ENCODE data around the gene BTBD7. TPM values are rescaled to one million over a fixed set of nuclear protein-coding genes. Genes with fewer than 3 reads are reported as not detected.

BTBD7 gene
- total RNA-seq, 1 donor from 2014 or later = 22.5 TPM

- no peak for ATAC-seq
- intact Hi-C loops (cut with DNase I) = no loop called here
- no peak for DNase-seq (ENCODE audit: missing footprints)
Measured at GRCh38 chr14:93308686-93309345, 24.0 kb downstream of the BTBD7 start.

- DNase-seq (ENCODE audit: missing footprints) (no peak), ATAC-seq (no peak)
- intact Hi-C loops (cut with DNase I) = no loop called here
Measured at GRCh38 chr14:93306812-93307211, 26.0 kb downstream of the BTBD7 start.

GRCh38 chr14:93305725-93306418, 27.0 kb downstream of the BTBD7 start:
- no peak for ATAC-seq
- intact Hi-C loops (cut with DNase I) = no loop called here
- no peak for DNase-seq (ENCODE audit: missing footprints)

DNA sequence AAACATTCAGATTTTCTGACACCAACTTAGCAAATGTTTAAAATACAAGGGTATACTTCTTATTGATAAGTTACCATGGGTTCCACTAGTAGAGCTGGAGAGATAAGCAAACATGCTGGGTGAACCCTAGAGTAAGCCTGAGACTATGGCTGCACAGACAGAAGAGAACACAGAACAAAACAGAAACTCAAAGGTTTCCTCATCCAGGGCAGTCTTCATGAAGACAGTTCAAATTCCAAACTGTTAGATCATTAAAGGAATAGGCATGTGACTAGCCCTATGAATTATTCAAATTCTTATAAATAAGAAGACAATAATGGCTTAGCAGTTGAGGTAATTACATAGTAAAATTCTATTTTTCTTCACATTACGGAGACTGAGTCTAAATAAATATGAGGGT, 28.1 kb downstream of the BTBD7 start:
- intact Hi-C loops (cut with DNase I) = no loop called here
- ATAC-seq = no peak

DNA sequence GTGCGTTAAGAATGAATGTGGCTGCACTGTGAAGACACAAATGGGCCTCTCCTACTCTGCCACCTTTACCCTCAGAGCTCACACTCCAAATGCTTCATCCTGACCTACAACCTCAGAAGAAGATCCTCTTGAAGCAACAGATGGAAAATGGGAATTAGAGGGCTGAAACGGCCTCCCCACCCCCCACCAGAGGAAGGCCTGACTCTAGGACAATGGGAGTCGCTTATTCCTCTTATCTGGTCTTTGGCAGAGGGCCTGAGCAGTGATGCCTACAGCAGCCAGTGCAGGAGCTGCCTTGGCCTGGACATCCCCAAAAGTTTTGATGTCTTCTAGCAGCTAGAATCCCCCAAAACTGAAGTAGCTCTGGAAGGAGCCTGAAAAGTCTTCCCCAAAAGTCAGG, 29.2 kb downstream of the BTBD7 start:
- ATAC-seq (peak; percentile 73), DNase-seq (ENCODE audit: missing footprints) (no peak)
- intact Hi-C loops (cut with DNase I) = no loop called here

More for the DNA sequence above, 28.1 kb downstream of the BTBD7 start:
- DNase-seq (ENCODE audit: missing footprints) = no peak

- intact Hi-C loops (cut with DNase I) = no loop called here
- ATAC-seq = no peak
- no peak for DNase-seq (ENCODE audit: missing footprints)
Measured at GRCh38 chr14:93302688-93303581, 29.9 kb downstream of the BTBD7 start.

DNA sequence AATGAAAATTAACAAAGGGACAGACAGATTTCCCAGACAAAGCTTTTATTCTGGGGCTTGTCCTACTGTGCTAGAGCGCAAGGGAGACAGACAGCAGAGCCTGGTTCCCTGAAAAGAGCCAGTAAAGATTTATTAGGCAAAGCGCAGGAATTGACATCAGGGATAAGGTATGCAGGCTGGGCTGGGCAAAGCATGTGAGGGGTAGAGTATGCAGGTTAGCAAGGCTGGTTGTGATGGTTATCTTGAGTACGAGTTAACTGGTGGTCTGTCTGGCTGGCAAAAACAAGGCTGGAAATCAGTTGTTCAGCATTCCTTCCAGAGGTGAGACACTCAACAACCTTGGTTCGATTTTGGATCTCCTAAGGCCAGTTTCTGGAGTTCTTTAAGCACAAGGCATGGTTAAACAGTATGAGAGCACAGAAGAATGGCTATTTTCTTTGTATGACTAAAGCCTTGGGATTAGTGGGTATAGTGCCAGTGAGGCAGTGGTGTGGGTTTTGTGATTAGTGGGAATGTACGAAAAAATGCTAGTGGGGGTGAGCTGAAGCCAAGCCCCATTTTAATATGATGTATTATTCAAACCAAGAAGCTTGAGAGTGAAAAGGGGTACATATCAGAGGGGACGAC, 30.9 kb downstream of the BTBD7 start:
- DNase-seq (ENCODE audit: missing footprints) = no peak
- intact Hi-C loops (cut with DNase I) = no loop called here
- ATAC-seq = no peak

DNA sequence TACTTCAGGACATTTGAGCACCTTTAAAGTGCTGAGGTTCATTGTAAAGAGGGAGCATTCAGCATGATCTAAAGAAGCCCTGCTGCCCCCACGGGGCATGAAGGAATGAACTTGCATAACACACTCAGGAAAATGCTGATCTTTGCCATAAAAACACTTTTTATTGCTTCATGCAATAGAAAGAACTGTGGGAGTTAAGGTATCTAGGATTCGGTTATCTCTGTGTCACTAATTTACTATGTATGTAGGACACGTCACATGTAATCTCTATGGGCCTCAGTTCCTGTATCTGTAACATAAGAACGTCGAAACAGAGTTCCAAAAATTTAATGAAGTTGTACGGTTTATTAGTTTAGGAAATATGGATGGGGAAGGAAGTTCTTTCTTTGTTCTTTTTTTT, 33.0 kb downstream of the BTBD7 start:
- ATAC-seq = no peak
- no peak for DNase-seq (ENCODE audit: missing footprints)
- intact Hi-C loops (cut with DNase I) = no loop called here

DNA sequence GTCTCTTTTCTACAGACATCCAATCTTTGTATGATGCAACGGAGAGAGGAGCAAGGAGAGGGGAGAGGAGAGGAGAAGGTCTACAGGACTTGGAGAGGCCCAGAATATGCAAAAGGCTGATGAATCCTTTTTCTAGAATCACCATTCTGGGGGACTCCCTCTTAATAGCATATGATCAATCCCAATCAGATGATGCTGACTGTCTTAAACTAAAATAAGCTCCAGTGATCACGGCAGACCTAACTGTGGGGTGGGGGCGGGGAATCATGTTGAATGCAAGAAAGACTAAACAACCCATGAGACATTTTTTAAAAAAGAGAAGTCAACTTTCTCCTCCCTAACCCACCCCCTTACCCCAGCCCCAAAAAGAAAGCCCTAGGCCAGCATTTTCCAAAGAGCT, 33.4 kb downstream of the BTBD7 start:
- ATAC-seq = no peak
- intact Hi-C loops (cut with DNase I) = no loop called here

DNA sequence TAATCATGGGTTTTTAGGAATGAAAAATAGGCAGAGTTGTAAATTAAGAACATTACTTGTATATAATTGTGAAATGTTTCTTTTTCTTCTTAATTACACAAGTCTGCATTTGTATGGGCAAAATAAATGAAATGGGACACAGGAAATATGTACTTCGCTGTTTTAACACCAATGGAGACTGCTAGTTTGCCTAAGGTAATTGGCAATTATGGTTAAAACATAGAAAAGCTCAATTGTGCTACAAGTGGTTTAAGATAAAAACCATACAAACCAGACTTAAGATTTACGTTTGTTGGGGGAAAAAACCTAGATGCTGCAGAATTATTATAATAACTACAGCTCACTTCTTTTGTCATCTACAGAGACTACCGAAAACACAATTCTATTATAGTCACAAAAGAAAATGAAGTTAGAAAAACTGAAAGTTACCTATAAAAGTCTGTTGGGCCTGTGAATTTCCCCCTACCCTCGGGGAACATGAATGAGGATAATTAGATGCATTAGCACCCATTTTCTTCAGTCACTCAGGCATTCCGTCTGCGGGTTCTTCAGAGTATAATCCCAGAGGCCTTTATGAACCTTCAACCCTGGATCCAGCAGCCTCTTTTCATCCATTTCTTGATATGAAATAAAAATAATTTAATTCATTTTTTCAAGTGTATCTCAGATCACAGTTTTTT, 37.2 kb downstream of the BTBD7 start:
- intact Hi-C loops (cut with DNase I) = no loop called here
- ATAC-seq (no peak), DNase-seq (ENCODE audit: missing footprints) (no peak)

More for the DNA sequence above, 33.4 kb downstream of the BTBD7 start:
- DNase-seq (ENCODE audit: missing footprints) = no peak

DNA sequence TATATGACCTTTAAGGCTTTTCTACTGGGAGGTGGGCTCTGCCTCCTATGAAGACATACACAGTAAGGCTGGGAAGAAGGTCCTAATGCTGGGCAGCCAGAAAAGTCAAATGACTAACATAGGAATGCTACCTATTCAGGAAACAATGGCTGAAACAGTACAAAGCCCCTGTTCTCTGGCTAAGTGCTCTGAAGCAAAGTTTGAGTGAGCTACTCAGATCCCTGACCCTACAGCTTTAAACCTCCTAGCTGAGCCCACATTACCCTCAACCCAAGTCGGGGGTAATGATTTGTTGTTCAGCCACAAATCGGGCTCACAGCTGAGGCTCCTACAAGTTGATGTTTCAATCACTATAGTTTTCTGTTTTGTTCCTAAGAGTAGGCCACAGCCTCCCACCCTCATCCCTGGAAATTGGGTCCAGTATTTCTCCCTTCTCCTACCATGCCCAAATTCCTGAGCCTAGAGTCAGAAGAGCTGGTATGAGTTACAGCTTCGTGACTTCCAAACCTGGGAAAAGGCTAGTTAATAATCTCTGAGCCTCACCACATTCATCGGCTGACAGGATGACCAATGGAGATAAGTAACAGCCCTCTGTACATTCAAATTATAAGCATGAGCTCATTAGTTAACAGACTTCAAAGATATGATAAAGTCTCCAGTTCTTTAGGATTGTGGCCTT, 46.5 kb downstream of the BTBD7 start:
- intact Hi-C loops (cut with DNase I) = no loop called here
- no peak for ATAC-seq
- no peak for DNase-seq (ENCODE audit: missing footprints)

DNA sequence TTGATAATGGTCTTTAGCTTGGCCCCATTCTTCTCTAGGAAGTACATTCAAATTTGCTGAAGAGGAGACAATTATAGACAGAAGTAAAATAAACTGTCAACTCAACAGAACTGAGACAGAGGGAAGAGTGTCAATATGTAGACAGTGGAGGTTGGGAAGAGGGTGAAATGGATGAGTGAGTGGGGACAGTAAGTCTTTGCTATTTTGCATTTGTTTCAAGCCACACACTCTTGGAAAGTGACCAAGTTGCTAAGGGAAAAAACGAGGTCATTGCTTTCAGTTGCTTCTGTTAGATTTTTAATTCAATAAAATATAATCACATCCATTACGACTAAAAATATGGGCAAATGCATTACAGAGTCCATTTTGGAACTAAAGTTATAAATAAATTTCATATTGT, 47.8 kb downstream of the BTBD7 start:
- no peak for ATAC-seq
- intact Hi-C loops (cut with DNase I) = no loop called here
- DNase-seq (ENCODE audit: missing footprints) = no peak

DNA sequence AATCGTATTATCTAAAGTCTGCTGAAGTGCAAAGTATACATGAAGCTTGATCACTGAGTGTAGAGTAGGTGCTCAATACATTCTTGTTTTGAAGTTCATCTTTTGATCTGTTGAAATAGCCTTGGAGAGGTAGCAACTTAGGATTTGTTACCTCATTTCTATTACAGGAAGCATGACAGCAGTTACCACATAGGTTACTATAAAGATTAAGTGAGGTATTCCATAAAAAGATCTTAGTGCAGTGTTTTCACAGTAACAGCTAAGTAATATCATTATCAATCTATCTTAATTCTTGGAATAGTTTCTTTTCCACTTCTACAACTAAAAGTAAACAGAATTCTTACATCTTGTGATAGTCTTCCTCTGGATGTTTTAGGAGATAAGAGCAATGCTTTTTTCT, 50.9 kb downstream of the BTBD7 start:
- ATAC-seq = no peak
- intact Hi-C loops (cut with DNase I) = no loop called here

DNA sequence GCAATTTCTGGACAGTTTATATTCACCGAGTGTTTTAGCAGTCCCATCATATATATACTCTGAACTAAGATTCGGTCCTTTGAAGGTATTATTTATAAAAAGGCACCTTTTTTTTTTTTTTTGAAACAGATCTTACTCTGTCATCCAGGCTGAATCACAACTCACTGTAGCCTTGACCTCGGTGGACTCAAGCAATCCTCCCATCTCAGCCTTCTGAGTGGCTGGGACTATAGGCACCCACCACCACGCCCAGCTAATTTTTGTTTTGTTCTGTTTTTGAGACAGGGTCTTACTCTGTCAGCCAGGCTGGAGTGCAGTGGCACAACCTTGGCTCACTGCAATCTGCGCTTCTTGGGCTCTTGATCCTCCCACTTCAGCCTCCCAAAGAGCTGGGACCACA, 52.1 kb downstream of the BTBD7 start:
- ATAC-seq (no peak), DNase-seq (ENCODE audit: missing footprints) (no peak)
- intact Hi-C loops (cut with DNase I) = no loop called here

More for the DNA sequence above, 50.9 kb downstream of the BTBD7 start:
- no peak for DNase-seq (ENCODE audit: missing footprints)

DNA sequence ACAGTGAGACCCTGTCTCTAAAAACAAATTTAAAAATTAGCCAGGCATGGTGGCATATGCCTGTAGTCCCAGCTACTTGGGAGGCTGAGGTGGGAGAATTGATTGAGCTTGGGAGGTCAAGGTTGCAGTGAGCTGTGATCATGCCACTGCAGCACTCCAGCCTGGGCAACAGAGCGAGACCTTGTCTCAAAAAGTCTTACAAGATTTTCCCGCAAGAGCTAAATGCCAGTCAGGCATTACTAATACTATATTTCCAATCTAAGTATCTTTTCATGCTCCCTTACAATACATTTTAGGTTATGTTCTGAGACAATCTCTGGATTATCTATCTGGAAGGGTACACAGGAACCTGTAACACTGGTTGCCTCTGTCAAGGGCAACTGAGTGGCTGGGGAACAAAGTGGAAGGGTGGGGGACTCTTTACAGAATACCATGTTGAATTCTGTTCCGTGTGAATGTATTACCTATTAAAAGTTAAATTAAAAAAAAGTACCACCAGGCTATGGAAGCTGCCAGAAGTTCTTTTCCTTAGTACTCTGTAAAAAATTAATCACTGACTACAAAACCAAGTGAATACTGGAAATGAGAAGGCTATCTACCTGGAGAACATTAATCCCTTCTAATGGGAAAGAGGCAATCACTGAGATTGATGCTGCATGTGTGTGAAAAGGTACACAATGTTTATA, 56.7 kb downstream of the BTBD7 start:
- DNase-seq (ENCODE audit: missing footprints) (no peak), ATAC-seq (no peak)
- intact Hi-C loops (cut with DNase I) = no loop called here

- ATAC-seq = no peak
- no peak for DNase-seq (ENCODE audit: missing footprints)
- intact Hi-C loops (cut with DNase I) = no loop called here
Measured at GRCh38 chr14:93274055-93274806, 58.6 kb downstream of the BTBD7 start.

DNA sequence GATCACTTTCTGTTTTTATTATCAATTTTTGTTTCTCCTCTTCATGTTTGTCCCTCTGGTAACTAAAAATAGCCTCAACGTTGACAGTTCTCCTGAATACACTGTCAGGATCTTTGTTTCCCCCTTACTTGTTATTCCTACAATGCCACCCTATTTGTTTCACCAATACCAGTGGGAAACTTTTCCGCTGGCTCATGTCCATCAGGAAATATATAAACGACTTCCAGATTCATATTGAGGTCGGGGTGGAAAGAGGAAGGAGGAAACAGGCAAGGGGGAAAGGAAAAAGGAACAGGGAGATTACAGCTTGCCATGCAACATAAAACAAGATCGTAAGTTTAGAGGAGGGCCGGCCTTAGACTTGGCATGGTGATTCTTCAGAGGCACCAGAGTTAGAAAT, 61.7 kb downstream of the BTBD7 start:
- intact Hi-C loops (cut with DNase I) = no loop called here
- no peak for ATAC-seq
- no peak for DNase-seq (ENCODE audit: missing footprints)

Measured in Right ventricle myocardium inferior (tissue), 1 donor.